GM18526 (cell line): ENCODE data around the gene HK1.

Experiments used
- POLR2A ChIP-seq: IDR thresholded peaks from 3 replicates; pipeline ENCODE4 v1.6.1; 2011; ENCODE audit not compliant: insufficient read length; ENCODE audit errors: extremely low read depth

The HK1 gene

DNA sequence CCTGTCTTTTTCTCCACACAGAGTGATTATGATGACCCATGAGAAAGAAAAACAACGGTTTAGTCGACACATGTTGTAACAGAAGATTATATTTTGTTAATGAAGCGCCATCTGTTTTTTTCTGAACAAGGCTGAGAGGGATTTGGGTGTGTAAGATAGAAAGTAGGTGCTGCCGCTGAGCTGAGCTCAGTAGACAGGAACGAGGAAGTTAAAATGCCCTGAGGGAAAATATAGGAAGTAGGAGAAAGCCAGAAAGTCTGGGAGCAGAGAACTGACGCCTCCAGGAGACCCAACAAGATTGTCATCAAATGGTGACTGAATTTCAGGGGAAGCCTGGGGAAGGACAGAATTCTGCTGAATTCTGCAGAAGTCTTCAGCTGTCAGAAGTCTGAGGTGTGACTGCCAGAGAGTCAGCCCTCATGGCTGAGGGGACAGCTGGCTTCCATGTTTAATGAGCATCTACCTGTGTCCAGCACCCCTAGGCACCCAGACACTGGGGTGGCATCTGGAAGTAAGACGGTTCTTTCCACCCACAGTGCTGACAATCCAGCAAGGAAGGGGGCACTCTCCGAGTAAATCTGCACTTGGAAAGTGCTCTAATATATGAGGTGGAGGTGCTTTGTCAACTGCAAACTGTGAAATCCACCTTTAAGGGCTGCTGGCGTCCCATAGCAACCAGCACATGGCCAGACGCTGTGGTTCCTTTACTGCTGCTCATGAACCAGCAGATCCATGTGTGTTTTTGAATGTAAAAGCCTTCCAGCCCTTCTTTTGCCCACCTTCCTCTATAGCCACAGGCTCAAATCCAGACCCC lies 160.4 kb downstream of the HK1 start:
- no peak for TF ChIP-seq POLR2A

DNA sequence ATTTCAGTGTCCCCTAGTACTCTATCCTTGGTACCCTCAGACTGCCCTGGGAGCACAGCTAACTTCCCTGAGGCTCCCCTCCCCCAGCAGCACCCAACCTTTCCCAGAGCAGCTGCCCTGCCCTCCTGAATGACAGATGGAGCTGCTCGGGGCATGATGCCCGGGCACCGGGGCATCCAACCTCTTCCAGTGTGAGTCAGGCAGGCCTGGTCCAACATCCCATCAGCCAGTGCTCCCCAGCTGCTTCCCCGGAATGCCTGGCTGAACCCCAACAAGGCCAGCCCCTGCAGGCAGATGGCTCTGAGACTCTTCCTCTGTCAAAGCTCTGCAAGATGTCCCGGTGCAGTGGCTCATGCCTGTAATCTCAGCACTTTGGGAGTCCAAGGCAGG lies 161.0 kb downstream of the HK1 start:
- no peak for TF ChIP-seq POLR2A

DNA sequence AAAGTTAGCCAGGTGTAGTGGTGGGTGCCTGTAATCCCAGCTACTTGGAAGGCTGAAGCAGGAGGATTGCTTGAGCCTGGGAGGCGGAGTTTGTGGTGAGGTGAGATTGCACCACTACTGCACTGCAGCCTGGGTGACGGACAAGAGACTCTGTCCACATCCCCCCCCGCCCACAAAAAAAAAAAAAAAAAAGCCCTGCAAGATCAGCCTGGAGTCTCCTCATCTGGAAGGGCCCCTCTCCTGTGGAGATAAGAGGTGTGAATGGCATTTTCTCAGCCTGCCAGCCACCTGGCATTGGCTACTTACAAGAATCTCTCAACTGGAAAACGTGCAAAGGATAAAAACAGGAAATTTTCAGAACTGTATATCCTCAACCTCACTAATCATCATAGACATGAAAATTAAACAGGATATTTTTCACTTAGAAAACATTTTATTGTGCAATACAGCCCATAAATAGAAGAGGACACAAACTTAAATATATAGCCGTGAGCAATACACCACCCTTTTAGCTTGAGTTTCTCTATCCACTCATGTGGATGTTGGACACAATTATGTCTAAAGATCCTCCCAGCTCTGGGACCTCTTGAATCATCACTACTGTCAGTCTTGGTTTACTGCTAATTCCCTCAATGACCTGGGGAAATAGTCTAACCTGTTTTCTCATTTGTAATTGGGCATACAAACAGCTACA lies 161.7 kb downstream of the HK1 start:
- no peak for TF ChIP-seq POLR2A

DNA sequence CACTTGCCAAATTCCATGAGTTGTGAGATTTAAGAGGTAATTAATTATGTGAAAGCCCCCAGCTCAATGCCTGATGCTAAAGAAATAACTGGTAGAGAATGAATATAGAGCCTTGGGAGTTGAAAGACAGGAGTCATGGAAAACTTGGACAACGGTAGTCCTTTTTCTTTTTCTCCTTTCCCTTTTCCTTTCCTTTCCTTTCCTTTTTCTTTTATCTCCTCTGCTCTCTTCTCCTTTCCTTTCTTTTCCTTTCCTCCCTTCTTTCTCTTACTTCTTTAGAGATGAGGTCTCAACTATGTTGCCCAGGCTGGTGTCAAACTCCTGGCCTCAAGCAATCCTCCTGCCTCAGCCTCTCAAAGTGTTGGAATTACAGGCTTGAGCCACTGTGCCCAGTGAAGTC lies 165.1 kb downstream of the HK1 start:
- TF ChIP-seq POLR2A = no peak

DNA sequence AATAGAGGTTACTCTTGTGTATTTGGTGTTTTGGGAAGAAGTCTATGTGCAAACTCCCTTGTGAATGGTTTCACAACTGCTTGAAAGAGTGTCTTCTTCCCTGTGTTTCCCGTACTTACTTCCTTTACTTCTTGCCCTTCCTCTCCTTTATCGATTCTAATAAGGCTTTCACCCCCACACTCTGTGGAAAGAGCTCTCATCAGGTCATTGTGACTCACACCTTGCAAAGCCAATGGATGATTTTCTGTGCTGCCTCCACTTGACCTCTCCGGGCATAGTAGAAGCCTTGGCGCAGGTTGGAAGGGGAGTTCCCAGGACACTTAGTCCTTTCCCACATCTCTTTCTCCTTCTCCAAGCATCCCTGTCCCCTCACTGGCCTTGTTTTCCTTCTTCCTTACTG lies 166.7 kb downstream of the HK1 start:
- TF ChIP-seq POLR2A = no peak

DNA sequence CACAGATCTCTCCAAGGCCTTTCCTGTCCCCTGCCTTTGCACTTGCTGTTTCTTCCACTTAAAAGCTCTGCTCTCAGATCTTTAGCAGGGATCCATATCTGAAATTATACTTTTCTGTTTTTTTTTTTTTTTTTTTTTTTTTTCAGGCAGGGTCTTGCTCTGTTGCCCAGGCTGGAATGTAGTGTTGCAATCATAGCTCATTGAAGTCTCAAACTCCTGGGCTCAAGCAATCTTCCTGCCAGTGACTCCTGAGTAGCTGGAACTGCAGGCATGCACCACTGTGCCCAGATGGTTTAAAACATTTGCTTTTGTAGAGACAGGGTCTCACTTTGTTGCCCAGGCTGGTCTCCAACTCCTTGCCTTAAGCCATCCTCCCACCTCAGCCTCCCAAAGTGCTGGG lies 167.9 kb downstream of the HK1 start:
- TF ChIP-seq POLR2A = no peak

DNA sequence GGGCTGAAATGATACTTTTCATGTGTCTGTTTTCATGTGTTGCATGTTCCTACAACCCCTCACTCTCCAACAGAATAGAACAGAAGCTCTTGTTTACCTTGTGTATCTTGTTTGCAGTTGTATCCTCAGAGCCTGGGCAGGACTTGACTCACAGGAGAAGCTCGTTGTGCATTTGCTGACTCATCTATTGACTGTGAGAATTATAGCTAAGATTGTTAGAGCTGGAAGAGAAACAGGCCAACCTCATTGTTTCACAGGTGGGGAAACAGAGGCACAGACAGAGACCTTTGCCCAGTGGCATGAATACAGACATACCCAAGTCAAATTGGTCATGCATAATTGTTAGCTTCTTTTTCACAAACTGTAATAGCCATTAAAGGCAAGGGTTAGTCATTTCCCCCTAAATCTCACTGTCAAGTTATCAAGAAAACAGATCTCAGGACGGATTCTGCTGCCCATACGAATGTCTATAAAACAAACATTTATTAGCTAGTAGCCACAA lies 168.4 kb downstream of the HK1 start:
- TF ChIP-seq POLR2A = no peak

DNA sequence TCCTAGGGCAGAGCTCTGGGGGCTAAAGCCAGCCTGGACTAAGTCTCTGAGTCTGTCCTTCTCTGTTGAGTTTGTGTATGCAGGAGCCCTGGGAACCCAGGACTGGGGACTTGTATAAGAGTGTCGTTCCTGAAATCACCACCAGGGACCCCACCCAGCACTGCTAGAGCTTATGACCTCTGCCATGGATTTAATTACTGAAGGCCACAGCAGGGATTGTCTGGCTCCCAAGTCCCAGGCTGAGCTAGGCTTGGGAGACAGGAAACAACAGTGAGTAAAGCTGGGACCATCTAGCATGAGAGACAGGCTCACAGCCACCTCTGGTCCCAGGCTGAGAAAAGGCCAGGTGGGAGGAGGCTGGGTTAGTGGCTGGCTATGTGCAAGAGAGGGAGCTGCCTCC lies 171.5 kb downstream of the HK1 start:
- no peak for TF ChIP-seq POLR2A

DNA sequence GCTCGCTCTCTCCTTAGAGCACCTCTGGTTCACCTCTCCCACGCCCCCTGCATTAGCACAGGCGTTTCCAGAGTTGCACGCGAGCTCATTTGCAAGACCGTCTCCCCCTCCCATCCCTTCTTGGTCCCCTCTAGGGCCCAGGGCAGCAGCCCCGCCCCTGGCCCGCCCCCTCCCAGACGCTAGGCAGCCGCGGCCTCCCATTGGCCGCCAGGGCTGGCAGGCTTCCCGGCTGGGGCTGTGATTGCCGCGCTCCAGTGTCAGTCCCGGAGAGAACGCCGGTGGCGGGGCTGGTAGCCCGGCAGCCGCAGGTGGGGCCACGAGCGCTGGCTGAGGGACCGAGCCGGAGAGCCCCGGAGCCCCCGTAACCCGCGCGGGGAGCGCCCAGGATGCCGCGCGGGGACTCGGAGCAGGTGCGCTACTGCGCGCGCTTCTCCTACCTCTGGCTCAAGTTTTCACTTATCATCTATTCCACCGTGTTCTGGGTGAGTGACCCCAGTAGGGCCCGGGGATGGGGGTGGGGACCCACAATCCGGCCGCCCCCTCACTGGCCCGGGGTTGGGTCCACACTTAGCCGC lies 173.0 kb downstream of the HK1 start, which contains the start of gene TSPAN15:
Gene TSPAN15 (plus strand): TSS at position 257 of the 575 bp plus-strand sequence. CDS start 130 bp downstream, at position 387.
- TF ChIP-seq POLR2A = no peak
